ENCODE results near the gene MCTP2. TPM values are rescaled to one million over a fixed set of nuclear protein-coding genes. Genes with fewer than 3 reads are reported as not detected.

The MCTP2 gene
- total RNA-seq, 4 donors from 2014 or later, result 24.6 to 78.1 (median 40.3) TPM

DNA sequence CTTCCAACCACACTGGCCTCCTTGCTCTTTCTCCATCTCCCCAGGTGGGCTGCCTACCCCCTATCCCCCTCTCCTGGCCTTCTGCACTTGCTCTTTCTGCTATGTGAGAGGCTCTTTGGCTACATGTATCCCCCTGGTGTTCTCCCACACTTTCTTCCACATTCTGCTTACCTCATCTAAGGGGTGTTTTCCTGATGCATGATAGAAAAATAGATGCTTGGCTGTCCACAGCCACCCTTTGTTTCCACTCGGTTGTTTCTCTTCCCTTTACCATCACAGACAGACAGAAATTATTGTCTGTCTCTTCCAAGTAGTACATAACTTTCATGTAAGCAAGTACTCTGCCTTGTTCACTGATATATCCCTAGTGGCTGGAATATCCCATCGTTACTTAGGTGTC lies 39.2 kb downstream of the MCTP2 start:
- TF ChIP-seq, protein P1, sequence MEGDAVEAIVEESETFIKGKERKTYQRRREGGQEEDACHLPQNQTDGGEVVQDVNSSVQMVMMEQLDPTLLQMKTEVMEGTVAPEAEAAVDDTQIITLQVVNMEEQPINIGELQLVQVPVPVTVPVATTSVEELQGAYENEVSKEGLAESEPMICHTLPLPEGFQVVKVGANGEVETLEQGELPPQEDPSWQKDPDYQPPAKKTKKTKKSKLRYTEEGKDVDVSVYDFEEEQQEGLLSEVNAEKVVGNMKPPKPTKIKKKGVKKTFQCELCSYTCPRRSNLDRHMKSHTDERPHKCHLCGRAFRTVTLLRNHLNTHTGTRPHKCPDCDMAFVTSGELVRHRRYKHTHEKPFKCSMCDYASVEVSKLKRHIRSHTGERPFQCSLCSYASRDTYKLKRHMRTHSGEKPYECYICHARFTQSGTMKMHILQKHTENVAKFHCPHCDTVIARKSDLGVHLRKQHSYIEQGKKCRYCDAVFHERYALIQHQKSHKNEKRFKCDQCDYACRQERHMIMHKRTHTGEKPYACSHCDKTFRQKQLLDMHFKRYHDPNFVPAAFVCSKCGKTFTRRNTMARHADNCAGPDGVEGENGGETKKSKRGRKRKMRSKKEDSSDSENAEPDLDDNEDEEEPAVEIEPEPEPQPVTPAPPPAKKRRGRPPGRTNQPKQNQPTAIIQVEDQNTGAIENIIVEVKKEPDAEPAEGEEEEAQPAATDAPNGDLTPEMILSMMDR (IDR thresholded peaks at IDR 0.05), result no peak
- DNase-seq (ENCODE audit: low spot score) (no peak), ATAC-seq (ENCODE audit: low FRiP score) (no peak)

DNA sequence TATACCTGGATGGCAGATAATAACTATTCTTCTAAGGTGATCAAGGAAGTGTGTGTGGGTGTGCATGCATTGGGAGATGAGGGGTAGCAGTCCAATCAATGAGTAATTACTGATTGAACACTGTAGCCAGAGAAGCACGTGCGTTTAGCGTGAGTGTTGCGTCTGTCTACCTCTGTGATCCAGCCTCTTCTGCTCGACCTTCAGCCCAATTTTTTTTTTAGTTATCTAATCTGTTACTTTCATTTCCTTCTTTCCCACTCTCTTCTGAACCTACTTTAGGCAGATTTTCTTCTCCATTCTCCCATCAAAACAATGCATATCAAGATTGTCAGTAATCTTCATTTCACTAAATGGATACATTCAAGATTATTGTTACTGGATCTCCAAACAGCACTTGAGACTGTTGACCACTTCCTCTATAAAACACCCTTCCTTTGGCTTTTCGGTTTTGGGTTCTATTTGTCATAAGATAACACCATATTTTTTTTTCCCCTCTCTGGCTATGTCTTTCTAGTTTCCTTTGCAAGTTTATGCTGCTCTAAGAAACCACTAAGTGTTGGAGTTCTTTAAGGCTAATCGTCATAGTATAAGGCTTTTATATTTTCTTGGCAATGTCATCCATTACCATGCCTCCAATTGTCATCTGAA lies 41.0 kb downstream of the MCTP2 start:
- no peak for DNase-seq (ENCODE audit: low spot score)
- TF ChIP-seq, protein P1 (IDR thresholded peaks at IDR 0.05), result no peak
- ATAC-seq (ENCODE audit: low FRiP score), result no peak

DNA sequence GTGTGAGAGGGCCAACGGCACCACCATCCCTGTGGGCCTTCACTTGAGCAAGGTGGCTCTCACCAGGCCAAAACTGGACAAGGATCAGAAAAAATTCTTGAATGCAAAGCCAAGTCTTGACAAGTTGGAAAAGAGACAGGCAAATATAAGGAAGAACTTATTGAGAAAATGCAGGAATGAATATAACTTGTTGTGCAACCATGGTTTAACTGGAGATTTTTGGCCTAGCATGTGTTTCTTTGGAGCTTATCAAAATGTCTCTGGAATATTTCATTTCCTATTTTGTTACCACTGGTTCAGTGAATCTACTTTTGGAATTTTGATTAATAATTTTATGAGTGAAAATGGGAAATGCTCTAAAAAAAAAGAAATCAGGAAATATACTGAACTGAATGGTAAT lies 42.5 kb downstream of the MCTP2 start:
- TF ChIP-seq, protein P1 (IDR thresholded peaks at IDR 0.05), result no peak
- no peak for ATAC-seq (ENCODE audit: low FRiP score)
- DNase-seq (ENCODE audit: low spot score), result no peak

DNA sequence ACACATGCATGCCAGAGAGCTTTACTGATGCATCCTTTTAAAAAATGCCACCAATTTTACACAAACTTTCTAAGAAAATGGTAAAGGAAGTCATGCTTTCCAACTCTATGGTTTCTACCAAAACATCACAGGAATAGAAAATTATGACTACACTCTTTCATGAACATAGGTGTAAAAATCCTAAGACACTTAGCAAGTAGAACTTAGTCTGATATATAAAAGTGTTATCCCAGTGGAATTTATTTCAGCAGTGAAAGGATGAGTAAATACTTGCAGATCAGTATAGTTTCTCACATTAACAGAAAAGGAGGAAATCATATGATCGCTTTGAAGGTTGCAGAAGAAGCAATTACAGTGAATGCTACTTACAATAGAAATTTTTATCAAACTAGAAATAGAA lies 43.4 kb downstream of the MCTP2 start:
- TF ChIP-seq, protein P1 (IDR thresholded peaks at IDR 0.05), result no peak
- no peak for DNase-seq (ENCODE audit: low spot score)
- ATAC-seq (ENCODE audit: low FRiP score), result no peak

DNA sequence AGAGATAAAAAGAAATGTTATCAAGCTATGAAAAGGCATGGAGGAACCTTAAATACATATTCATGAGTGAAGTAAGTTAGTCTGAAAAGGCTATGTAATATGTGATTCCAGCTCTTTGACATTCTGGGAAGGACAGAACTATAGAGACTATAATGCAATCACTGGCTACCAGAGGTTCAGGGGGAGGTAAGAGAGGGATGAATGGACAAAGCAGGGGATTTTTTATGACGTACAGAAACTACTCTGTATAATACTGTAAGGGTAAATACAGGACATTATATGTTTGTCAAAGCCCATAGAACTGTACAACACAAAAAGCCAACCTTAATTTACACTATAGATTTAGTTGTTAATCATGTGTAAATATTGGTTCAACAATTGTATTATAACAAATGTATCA lies 46.1 kb downstream of the MCTP2 start:
- ATAC-seq (ENCODE audit: low FRiP score), result no peak

DNA sequence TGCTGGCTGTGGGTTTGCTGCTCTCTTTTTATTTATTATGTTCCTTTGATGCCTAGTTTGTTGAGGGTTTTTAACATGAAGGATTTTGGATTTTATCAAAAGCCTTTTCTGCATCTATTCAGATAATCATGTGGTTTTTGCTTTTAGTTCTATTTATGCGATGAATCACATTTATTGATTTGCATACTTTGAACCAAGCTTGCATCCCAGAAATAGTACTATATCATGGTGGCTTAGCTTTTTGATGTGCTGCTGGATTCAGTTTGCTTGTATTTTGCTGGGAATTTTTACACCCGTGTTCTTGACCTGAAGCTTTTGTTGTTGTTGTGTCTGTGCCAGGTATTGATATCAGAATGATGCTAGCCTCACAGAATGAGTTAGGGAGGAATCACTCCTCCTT lies 48.4 kb downstream of the MCTP2 start:
- DNase-seq (ENCODE audit: low spot score), result no peak
- no peak for ATAC-seq (ENCODE audit: low FRiP score)
- TF ChIP-seq, protein P1 (IDR thresholded peaks at IDR 0.05), result no peak

More for the DNA sequence above, 46.1 kb downstream of the MCTP2 start:
- TF ChIP-seq, protein P1 (IDR thresholded peaks at IDR 0.05), result no peak
- no peak for DNase-seq (ENCODE audit: low spot score)

DNA sequence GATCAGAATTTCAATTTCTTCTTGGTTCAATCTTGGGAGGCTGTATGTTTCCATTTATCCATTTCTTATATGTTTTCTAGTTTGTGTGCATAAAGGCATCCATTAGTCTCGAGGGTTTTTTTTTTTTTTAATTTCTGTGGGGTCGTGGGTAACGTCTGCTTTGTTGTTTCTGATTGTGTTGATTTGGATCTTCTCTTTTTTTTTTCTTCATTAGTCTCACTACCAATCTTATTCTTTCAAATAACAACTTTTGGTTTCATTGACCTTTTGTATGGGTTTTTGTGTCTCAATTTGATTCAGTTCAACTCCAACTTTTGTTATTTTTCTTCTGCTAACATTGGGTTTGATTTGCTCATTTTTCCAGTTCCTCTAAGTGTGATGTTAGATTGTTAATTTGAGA lies 48.9 kb downstream of the MCTP2 start:
- ATAC-seq (ENCODE audit: low FRiP score), result no peak
- TF ChIP-seq, protein P1 (IDR thresholded peaks at IDR 0.05), result no peak
- no peak for DNase-seq (ENCODE audit: low spot score)
